GM19463 (cell line): ENCODE results near the gene PARD3.
A peak's percentile ranks its signal among the peaks of the same experiment; 100 is the strongest.
"Not testable (repeated sequence)": the region's sequence is repeated elsewhere in the genome, so short reads cannot be mapped to it uniquely, and the experiment has no call there.

Experiments
- ATAC-seq: cut with Tn5 transposase; IDR thresholded peaks from one replicate; pipeline ENCODE4 v1.9.1; 2021; ENCODE audit warnings: mild to moderate bottlenecking, moderate library complexity; ENCODE audit not compliant: unreplicated experiment

The PARD3 gene

DNA sequence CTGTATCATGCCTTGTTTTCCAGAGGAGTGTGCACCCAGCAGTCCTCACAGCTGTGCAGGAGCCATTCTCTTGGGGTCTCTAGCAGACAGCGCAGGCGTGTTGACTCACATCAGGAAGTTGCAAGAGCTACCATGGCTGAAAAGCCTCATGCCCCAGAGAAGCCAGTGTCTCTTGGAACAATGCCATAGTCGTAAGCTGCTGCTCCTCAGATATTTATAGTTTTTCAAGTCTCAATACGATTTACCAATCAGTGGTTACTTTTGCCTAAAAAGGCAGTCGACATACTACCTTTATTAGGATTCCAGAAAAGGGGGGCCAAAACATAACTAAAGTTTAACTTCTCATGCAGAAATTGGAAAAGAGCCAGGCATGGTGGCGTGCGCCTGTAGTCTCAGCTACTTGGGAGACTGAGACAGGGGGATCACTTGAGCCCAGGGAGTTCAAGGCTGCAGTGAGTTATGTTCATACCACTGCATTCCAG, 407.7 kb downstream of the PARD3 start:
- no peak for ATAC-seq

- no peak for ATAC-seq
Measured at GRCh38 chr10:34406463-34407323, 408.4 kb downstream of the PARD3 start.

GRCh38 chr10:34405611-34406462, 409.3 kb downstream of the PARD3 start:
- no peak for ATAC-seq

GRCh38 chr10:34403512-34403911, 411.6 kb downstream of the PARD3 start:
- ATAC-seq, result no peak

- ATAC-seq, result no peak
Measured at GRCh38 chr10:34400075-34400474, 415.0 kb downstream of the PARD3 start.

DNA sequence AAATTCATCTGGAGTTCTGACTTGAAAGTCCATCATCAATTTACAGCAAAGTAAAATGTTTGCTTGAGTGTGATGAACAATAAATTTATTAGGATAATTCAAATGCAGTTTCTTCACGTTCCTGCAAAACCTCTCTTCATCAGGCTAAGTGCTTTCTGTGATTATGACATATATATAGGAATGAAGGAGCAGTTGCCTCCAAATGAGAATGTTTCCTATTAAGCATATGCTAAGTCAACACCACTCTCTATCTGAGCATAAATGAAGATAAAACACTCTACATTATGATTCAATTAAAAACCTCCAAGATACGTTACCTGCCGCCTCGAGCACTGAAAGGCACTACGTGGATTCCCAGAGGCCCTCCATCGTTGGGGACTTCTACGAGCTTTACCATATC, 416.1 kb downstream of the PARD3 start:
- no peak for ATAC-seq

DNA sequence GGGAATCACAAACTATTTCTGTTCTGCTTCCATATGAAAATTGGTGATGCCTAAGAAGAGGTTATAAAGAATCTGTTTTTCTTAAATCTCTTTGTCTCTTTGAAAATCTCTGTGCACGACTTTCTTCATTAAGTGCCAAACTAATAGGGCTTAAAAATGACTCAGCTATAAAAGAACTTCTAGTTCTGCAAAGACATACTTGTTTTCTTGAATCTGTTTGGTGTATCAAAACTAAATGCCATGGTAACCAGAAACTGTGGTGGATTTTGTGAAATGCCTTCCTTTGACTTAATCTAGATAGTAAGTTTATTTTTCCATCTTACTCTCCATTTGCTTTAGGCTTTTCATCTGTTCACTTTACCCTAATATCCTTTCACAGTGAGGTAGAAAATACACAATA, 417.8 kb downstream of the PARD3 start:
- no peak for ATAC-seq

DNA sequence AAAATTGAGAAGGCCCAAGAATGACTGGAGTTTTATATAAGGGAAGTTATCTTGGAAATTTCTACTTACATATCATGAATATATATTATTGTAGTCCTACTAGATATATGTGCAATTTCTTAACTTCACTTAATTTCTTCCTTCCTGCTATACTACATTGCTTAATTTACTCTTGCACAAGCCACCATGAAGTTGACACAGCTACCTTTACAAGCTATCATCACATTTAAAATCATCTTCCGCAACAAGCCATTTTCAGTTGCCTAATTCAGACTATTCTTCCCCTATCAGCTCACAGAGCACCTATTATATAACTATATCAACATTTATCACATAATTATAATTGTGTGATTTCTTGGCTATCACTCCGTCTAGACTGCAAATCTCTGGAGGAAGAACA, 418.4 kb downstream of the PARD3 start:
- no peak for ATAC-seq

DNA sequence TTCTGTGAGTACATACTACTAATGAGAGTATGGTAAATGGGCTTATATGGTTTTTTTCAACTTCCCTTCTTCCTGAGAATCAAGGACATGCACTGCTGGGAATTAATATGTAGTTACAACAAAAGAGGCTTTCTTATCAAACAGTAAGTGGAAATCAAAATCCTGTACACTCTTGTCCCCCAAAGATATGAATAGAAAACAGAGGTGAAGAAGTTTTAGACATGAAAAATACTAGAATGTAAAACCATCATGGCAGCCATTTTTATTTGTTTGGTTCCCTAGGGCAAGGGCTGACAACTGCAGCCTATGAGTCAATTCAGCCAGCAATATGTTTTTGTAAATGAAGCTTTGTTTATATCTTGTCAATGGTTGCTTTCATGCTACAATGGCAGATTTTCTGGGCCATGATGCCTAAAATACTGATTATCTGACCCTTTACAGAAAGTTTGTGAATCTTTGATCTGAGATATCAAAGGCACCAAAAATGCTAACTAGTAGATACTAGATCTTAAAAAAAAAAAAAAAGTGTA, 422.4 kb downstream of the PARD3 start:
- ATAC-seq, result no peak

- ATAC-seq, result not testable (repeated sequence)
Measured at GRCh38 chr10:34391168-34391567, 423.9 kb downstream of the PARD3 start.

DNA sequence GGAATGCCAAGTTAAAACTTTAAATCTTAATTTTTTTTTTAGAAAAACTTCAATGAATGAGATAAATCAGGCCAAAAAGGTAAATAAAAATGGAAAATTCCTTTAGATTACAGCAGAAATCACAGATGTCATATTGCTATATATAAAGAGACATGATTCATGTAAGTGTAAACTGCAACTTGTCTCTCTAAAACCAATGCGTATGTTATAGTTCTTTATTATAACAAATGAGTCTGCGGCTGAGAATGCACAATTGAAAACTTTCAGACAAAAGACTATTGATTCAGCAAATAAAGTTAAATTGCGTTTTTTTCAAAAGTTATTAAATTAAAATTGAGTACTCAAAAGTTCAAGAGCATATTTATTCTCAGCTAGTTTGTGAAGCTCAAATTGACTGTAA, 425.3 kb downstream of the PARD3 start:
- ATAC-seq, result no peak

GRCh38 chr10:34386921-34387320, 428.2 kb downstream of the PARD3 start:
- ATAC-seq, result no peak

- no peak for ATAC-seq
Measured at GRCh38 chr10:34384372-34384771, 430.7 kb downstream of the PARD3 start.

- ATAC-seq, result no peak
Measured at GRCh38 chr10:34382626-34383025, 432.5 kb downstream of the PARD3 start.

- ATAC-seq, result no peak
Measured at GRCh38 chr10:34380856-34381255, 434.2 kb downstream of the PARD3 start.

DNA sequence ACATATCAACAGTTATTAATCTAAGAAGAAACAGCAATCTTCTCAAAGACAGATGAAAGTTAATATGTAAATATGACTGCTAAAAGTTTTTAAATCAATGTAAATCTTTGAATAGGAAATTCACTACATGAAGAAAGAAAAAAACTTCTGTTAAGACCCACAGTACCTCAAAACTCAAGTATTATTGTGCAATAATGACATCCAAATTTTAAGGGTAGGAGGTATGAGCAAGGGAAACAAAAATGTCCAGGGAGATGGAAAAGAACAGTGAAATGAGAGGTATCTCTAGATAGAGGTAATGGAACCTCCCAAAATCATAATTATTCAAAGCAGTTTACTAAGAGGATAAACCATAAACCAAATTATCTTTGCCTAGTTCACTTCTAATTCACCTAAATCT, 436.8 kb downstream of the PARD3 start:
- ATAC-seq, result no peak

- no peak for ATAC-seq
Measured at GRCh38 chr10:34377833-34378232, 437.3 kb downstream of the PARD3 start.

DNA sequence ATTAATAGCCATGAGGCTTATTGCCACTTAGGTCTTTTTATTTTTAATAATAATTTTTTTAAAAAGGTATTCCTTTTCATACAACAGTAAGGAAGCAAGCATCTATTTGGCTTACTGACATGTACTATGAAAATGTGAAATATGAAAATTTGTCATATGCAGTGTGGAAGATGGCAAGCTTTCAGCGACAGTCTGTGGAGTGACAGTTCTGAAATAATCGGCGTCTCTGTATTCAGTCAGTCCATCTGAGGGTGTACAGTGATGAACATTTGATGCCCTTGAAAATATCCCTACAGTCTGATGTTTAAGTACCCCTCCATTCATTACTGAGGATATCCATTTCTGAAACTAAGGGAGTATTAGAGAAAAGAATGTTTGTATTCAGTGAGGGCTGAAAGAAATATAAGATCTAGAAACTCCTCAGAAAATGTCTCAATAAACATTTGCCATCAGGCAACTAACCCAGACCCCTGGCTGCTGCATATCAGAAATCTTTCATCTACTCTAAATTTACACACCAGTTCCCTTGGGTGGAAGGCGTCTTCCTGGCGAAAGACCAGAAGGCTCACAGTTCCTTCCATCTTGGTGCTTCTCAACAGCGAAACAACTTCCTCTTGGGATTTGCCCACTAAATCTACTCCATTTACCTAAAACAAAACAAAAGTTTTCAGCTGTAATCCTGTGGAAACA, 440.6 kb downstream of the PARD3 start:
- peak; percentile 11 for ATAC-seq

GRCh38 chr10:34373211-34373610, 441.9 kb downstream of the PARD3 start:
- no peak for ATAC-seq

DNA sequence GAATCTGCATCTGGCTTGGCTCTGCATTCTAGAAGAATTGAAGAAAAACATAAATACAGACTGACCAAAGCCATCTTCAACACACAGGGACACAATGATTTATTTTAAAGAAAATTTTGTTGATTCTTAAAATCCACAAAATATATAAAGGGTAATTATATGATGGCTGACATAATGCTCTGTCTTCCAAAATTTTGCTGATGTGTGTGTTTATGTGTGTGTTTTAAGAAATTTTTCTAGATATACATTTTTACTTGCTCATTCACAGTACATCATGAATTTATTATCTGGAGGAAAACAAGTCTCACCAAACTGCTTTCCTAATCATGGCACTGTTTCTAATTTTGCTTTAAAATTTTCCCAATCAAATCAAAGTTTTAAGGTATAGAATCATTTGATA, 442.6 kb downstream of the PARD3 start:
- ATAC-seq, result no peak

DNA sequence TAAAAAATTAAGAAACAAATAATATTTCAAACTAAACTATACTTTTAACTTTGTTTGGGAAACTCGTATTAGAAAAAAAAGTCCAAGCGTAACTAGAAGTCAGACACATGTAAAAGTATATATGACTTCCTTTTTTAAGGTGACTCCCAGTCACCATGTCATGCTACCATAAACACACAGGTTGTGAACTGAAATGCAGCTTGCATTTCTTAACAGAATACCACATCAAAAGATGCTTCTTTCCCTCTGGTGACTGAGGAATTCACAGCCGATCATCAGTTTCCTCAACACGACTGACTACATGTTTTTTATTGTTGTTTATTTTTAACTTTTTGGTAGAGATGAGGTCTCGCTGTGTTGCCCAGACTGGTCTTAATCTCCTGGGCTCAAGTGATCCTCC, 445.0 kb downstream of the PARD3 start:
- no peak for ATAC-seq
